ENCODE data around the gene CYP19A1.

Gene CYP19A1

GRCh38 chr15:51368751-51369450 is 30.5 kb upstream of the CYP19A1 start:
- TF ChIP-seq POLR2AphosphoS5 (IDR thresholded peaks at IDR 0.05; ENCODE audit: low read depth, low read length) (no peak), TAF1 (IDR thresholded peaks at IDR 0.05; ENCODE audit: borderline replicate concordance, insufficient read depth, low read length) (no peak), REST (IDR thresholded peaks at IDR 0.05; ENCODE audit: insufficient read depth in 1 of 2, low read depth in 2 of 2, low read length in 2 of 2) (no peak), SIN3A (IDR thresholded peaks at IDR 0.05; ENCODE audit: borderline replicate concordance, insufficient read depth, low read length) (no peak), FOXP2 (optimal IDR thresholded peaks at IDR 0.05; ENCODE audit: borderline replicate concordance, extremely low read depth, extremely low read length, insufficient read depth) (no peak)

GRCh38 chr15:51368307-51368706 is 29.9 kb upstream of the CYP19A1 start:
- TF ChIP-seq TAF1 (IDR thresholded peaks at IDR 0.05; ENCODE audit: borderline replicate concordance, insufficient read depth, low read length) = no peak
- TF ChIP-seq FOXP2 (optimal IDR thresholded peaks at IDR 0.05; ENCODE audit: borderline replicate concordance, extremely low read depth, extremely low read length, insufficient read depth) = no peak
- TF ChIP-seq REST (IDR thresholded peaks at IDR 0.05; ENCODE audit: insufficient read depth in 1 of 2, low read depth in 2 of 2, low read length in 2 of 2) = no peak
- TF ChIP-seq POLR2AphosphoS5 (IDR thresholded peaks at IDR 0.05; ENCODE audit: low read depth, low read length) = no peak
- no peak for TF ChIP-seq SIN3A (IDR thresholded peaks at IDR 0.05; ENCODE audit: borderline replicate concordance, insufficient read depth, low read length)

GRCh38 chr15:51367322-51367976 is 29.1 kb upstream of the CYP19A1 start:
- TF ChIP-seq REST (IDR thresholded peaks at IDR 0.05; ENCODE audit: insufficient read depth in 1 of 2, low read depth in 2 of 2, low read length in 2 of 2) (no peak), FOXP2 (optimal IDR thresholded peaks at IDR 0.05; ENCODE audit: borderline replicate concordance, extremely low read depth, extremely low read length, insufficient read depth) (no peak), POLR2AphosphoS5 (IDR thresholded peaks at IDR 0.05; ENCODE audit: low read depth, low read length) (no peak), TAF1 (IDR thresholded peaks at IDR 0.05; ENCODE audit: borderline replicate concordance, insufficient read depth, low read length) (no peak), SIN3A (IDR thresholded peaks at IDR 0.05; ENCODE audit: borderline replicate concordance, insufficient read depth, low read length) (no peak)

GRCh38 chr15:51366920-51367319 is 28.5 kb upstream of the CYP19A1 start:
- TF ChIP-seq POLR2AphosphoS5 (IDR thresholded peaks at IDR 0.05; ENCODE audit: low read depth, low read length) = no peak
- no peak for TF ChIP-seq TAF1 (IDR thresholded peaks at IDR 0.05; ENCODE audit: borderline replicate concordance, insufficient read depth, low read length)
- no peak for TF ChIP-seq REST (IDR thresholded peaks at IDR 0.05; ENCODE audit: insufficient read depth in 1 of 2, low read depth in 2 of 2, low read length in 2 of 2)

Data from PFSK-1 (cell line).